Measurements from ENCODE around the gene IGLON5. TPM values are rescaled to one million over a fixed set of nuclear protein-coding genes. Genes with fewer than 3 reads are reported as not detected.

IGLON5 gene
- total RNA-seq, 2 experiments from 2014 or later = 0.18 to 0.23 TPM

DNA sequence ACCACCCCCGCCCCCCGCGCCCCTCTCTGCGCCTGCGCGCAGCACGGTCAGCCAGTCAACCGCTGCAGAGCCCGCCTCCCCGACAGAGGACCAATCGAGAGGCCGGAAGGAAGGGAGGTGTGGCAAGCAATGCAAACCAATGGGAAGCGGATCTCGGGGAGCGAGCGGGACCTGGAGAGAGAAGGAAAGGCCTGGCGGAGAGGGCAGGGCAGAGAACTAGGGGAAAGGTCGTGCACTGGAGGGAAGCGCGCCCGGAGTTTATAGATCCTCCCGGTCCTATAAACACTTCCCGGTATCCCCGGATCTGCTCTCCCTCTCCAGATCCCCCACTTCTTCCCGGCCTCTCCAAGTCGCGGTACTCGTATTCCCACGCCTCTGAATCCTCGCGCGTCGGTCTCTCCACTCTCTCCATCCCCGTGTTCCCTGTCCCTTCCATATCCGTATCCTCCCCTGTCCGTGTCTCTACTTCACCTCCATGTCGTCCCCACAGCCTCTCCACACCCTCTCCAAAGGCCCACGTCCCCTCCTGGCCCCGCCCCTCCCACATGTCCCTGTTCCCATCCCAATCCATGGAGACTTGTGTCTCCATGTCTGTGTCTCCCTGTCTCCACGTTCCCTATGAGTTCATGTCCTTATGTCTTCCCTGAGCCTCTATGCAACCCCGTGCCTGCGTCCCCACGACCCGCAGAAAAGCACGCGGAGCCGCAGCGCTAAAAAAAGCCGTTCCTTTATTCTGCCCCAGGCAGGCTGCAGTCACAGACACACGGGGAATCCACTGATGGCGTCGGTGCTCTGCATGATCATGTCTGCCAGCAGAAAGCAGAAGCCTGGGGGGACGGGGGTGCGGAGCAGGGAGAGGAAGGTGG lies 55.2 kb downstream of the IGLON5 start:
- peak; percentile 57 for ATAC-seq
- Mint-ChIP-seq H3K27ac (peak overlapping the region; percentile 98), H3K36me3 (peaks cover 26% of the 10 kb centered on the region), H3K9me3 (ENCODE audit: low read depth) (no peaks in the 10 kb centered on the region), H3K4me1 (peaks cover 51% of the 10 kb centered on the region), H3K27me3 (no peaks in the 10 kb centered on the region), H3K4me3 (peak overlapping the region; percentile 97)
- CTCF ChIA-PET = interaction anchor here (0.9 to 7.9 kb wide), 8 partner anchors 12 to 75 kb away, joined by 3 to 97 read pairs (median 4); no protein-coding TSS in a partner anchor
- DNase-seq = peak; percentile 98

DNA sequence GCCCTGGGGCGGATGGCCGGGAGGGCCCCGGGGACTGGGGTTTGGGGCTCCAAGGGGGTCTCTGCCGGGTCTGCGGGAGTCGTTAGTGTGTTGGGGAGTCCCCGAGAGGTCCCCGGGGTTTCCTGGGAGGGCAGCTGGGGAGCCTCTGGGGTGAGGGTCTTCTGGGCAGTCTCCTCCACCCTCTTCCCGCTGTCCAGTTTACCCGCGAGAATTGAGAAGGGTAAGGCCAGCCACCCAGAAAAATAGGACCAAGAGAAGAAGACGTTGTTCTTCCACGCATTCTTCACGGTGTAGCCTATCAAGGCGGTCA lies 55.8 kb downstream of the IGLON5 start:
- CTCF ChIA-PET = interaction anchor here (0.7 to 7.9 kb wide), 6 partner anchors 9 to 72 kb away, joined by 3 to 97 read pairs (median 4); no protein-coding TSS in a partner anchor
- Mint-ChIP-seq H3K27me3 (no peaks in the 10 kb centered on the region), H3K27ac (peak overlapping the region; percentile 98), H3K9me3 (ENCODE audit: low read depth) (no peaks in the 10 kb centered on the region), H3K36me3 (peaks cover 30% of the 10 kb centered on the region), H3K4me3 (peak overlapping the region; percentile 97), H3K4me1 (peaks cover 46% of the 10 kb centered on the region)
- no peak for DNase-seq
- ATAC-seq = no peak

DNA sequence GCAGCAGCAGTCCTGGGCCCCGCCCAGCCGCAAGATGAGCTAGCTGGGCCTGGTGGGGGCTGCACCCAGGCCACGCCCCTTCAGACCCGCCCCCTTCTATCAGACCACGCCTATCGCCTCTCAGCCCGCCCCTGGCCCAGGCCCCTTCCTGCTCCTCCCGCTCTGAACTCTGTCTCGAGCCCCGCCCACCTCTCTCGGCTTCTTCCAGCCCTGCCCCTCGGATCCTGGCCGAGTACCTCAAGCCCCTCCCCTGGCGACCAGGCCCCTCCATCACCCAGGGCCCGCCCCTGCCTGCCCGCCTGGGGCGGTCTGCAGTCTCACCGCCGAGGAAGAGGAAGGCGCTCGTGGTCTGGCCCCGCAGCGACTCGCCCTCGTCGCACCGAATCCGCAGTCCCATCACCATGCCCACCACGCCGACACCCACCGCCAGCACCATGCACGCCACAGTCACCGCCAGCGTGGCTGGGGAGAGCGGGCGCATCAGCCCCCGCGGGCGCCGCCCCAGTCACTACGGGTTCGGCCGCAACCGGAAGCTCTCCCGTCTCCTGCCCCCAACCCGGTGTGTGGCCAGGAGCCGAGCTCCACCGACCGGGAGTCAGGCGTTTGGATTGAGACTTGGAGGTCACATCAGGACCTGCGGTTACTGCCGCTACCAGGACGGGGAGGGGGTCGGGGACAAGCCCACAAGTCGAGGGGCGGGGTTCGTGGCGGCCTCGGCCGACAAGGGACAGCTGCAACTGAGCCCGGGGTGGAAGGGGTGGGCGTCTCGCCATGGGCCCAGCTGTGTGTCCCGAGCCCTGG lies 56.3 kb downstream of the IGLON5 start:
- CTCF ChIA-PET = interaction anchor here (0.6 to 7.9 kb wide), 10 partner anchors 8 to 270 kb away, joined by 3 to 97 read pairs (median 4); no protein-coding TSS in a partner anchor
- Mint-ChIP-seq H3K36me3 (peaks cover 32% of the 10 kb centered on the region), H3K4me1 (peaks cover 42% of the 10 kb centered on the region), H3K27me3 (no peaks in the 10 kb centered on the region), H3K4me3 (peak overlapping the region; percentile 97), H3K9me3 (ENCODE audit: low read depth) (no peaks in the 10 kb centered on the region), H3K27ac (peak overlapping the region; percentile 98)
- DNase-seq = peak; percentile 100
- peak; percentile 76 for ATAC-seq

DNA sequence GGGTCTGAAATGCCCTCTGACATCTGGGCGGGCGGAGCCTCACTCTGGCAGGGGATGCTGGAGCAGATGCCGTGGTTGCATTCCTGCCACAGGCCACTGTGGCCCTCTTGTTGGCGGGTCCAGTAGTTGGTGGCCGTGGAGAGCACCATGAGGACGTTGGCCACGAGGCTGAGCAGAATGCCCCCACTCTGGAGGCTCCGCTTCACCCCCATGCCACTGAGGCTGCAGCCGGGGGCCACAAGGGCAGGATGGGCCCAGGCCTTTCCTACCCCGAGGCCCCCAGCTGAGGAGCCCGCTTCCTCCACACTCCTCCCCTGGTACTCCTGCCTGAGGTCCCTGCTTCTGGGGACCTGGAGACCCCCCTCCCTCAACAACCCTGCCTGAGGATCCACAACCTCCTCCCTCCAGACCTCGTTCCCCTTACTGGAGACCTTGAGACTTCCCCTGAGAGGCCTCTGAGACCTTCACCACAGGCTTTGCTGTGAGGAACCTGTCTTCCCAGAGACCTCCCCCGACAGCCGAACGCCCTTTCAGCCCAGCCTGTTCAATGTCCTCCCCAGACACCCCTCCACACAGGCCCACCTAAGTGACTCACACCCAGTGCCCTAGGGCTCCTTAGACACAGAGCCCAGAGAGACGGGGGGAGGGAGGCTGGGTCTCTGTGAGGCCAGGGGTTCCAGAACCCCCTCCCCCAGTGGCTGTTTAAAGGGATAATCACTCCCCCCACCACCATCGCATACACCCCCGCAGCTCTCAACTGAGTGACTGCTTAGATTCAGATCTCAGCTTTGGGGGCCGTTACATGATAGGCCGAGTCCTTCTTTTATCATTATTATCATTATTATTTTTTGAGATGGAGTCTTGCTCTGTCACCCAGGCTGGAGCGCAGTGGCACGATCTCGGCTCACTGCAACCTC lies 57.2 kb downstream of the IGLON5 start, which contains the start of gene CLDND2:
Gene CLDND2 (minus strand): TSS at position 638 of the 917 bp plus-strand sequence. CDS start 426 bp downstream, at position 212.
- peak; percentile 79 for DNase-seq
- ATAC-seq = peak; percentile 0
- Mint-ChIP-seq H3K9me3 (ENCODE audit: low read depth) (no peaks in the 10 kb centered on the region), H3K27me3 (no peaks in the 10 kb centered on the region), H3K4me1 (peaks cover 43% of the 10 kb centered on the region), H3K27ac (peak within 1 kb of the TSS; percentile 98), H3K4me3 (peak within 1 kb of the TSS; percentile 97), H3K36me3 (peaks cover 30% of the 10 kb centered on the region)
- CTCF ChIA-PET = interaction anchor here (0.6 to 7.9 kb wide), 8 partner anchors 9 to 269 kb away, joined by 3 to 97 read pairs (median 4); no protein-coding TSS in a partner anchor

DNA sequence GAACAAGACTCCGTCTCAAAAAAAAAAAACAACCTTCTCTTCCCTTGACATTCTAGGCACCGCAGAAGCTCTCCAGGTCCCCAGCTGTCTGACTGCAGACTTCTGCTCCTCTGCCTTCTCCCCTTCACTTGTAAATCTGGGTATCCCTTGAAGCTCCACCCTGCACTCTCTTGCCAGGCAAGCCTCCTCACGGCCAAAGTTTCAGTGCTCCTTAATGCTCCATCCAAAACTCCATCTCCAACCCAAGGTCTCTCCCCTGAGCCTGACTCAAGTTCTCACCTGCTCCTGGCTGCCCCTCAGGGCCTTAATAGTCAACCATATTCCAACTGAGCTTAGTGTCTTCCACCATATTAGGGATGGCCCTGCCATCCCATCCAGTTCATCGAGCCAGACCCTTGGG lies 58.8 kb downstream of the IGLON5 start:
- H3K36me3 Mint-ChIP-seq = peaks cover 31% of the 10 kb centered on the region

DNA sequence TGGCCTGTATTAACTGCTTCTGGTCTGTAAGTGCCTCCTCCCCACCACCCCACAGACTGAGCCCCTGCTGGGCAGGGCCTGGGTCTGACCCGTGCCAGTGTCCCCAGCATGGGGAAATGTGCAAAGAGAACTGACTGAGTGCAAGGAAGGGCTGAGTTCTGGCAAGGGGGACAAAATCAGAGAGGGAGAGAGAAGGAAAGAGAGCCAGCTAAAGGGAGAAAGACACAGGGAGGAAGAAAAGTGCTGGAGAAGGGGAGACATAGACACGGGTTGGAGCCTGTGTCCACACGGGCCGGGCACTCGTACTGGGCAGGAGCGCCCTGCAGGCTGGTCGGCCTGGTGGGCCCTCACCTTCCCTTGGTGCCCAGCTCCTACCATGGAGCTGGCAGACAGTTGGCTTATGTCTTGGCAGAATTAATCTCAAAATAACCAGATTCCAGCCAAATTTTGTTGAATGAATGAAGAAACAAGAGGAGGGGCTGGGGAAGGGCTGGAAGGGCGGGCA lies 59.8 kb downstream of the IGLON5 start:
- ATAC-seq (no peak), DNase-seq (no peak)
- peak overlapping the region; percentile 98 for H3K27ac Mint-ChIP-seq
- CTCF ChIA-PET = interaction anchor here (0.7 to 7.9 kb wide), 4 partner anchors 26 to 265 kb away, joined by 4 to 97 read pairs (median 10); no protein-coding TSS in a partner anchor
- H3K9me3 Mint-ChIP-seq (ENCODE audit: low read depth) = no peaks in the 10 kb centered on the region
- no peaks in the 10 kb centered on the region for H3K27me3 Mint-ChIP-seq
- peaks cover 31% of the 10 kb centered on the region for H3K36me3 Mint-ChIP-seq
- peak overlapping the region; percentile 97 for H3K4me3 Mint-ChIP-seq
- H3K4me1 Mint-ChIP-seq = peaks cover 48% of the 10 kb centered on the region

More for the DNA sequence above, 58.8 kb downstream of the IGLON5 start:
- ATAC-seq = no peak
- Mint-ChIP-seq H3K27ac (peak overlapping the region; percentile 98), H3K9me3 (ENCODE audit: low read depth) (no peaks in the 10 kb centered on the region), H3K4me3 (peak overlapping the region; percentile 97), H3K27me3 (no peaks in the 10 kb centered on the region), H3K4me1 (peaks cover 45% of the 10 kb centered on the region)
- CTCF ChIA-PET = interaction anchor here (0.6 to 7.9 kb wide), 8 partner anchors 18 to 819 kb away, joined by 3 to 97 read pairs (median 6); no protein-coding TSS in a partner anchor
- no peak for DNase-seq

DNA sequence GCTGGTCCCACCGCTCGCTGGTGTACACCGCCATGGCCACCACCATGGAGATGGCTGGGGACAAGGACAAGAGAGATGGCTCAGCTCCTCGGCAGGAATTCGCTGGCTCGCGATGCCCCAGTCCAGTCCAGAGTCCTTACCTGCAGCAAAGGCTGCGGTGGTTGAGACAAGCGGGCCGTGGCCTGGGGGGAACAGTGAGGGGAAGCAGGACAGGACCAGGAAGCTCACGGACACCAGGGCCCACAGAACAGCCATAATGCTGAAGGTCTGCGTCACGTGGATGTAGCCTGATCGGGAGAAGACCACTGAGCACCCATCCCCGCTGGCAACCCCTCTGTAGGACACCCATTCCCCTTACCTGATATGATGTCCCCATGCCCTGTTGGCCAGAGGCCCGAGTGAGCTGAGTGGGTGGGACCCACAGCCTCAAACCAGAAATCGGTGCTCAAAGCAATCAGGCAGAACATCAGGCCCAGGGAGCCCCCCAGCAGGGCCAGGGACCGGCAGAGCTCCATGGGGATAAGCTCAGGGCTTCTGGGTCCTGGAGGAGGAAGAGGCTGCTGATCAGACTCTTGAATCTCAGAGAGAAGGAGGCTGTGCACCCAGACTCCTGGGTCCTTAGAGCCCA lies 60.7 kb downstream of the IGLON5 start:
- no peaks in the 10 kb centered on the region for H3K9me3 Mint-ChIP-seq (ENCODE audit: low read depth)
- no peaks in the 10 kb centered on the region for H3K27me3 Mint-ChIP-seq
- CTCF ChIA-PET = interaction anchor here (1.1 to 7.9 kb wide), 9 partner anchors 18 to 124 kb away, joined by 3 to 97 read pairs (median 4); partner anchors contain the start of gene C19orf84
- H3K4me1 Mint-ChIP-seq = peaks cover 56% of the 10 kb centered on the region
- DNase-seq (peak; percentile 59), ATAC-seq (no peak)
- H3K4me3 Mint-ChIP-seq = peak overlapping the region; percentile 97
- peaks cover 31% of the 10 kb centered on the region for H3K36me3 Mint-ChIP-seq
- peak overlapping the region; percentile 98 for H3K27ac Mint-ChIP-seq

DNA sequence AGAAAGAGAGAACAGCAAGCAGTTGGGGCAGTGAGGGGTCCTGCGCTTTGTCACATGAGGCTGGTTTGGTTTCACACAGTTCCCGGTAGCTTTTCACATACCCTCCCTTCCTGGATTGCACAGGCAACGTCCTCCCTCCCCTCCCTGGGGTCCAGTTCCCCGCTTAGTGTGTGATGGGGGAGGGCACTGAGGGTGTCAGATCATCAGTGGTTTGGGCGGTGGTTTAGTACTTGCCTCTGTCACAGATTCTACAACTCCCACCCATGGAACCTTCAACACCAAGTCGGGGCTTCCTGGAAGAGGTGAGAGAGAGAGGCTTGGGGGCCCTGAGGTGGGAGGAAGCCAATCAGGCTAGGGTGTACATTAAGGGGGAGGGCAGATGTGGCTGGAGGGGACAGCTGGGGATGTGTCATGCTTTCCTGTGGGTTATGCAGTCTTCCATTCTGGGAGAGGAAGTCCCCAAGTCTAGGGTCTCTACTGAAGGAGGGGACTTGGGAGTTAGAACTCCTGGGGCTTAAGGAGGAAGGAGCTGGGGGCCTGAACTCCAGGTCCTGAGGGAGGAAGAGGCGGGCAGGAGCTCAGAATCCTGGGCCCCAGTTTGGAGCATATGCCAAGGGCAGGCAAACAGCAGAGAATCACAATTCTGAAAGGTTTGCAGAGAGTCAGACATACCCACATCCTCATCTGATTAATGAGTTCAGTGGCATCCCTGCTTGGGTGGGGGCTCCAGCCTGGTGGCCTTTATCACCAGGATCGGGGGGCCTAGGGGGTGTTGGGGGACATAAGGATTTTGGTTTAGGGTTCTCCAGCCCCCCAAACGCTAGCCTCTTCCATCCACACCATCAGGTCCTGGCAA lies 61.4 kb downstream of the IGLON5 start, which contains the start of gene NKG7:
Gene NKG7 (minus strand): TSS at position 6 of the 856 bp plus-strand sequence. CDS start 119 bp downstream, outside the sequence.
- H3K27ac Mint-ChIP-seq = peak within 1 kb of the TSS; percentile 98
- H3K36me3 Mint-ChIP-seq = peaks cover 31% of the 10 kb centered on the region
- peaks cover 54% of the 10 kb centered on the region for H3K4me1 Mint-ChIP-seq
- no peaks in the 10 kb centered on the region for H3K9me3 Mint-ChIP-seq (ENCODE audit: low read depth)
- CTCF ChIA-PET = interaction anchor here (1.1 to 7.9 kb wide), 9 partner anchors 17 to 124 kb away, joined by 3 to 97 read pairs (median 4); partner anchors contain the start of gene C19orf84
- H3K27me3 Mint-ChIP-seq = no peaks in the 10 kb centered on the region
- peak within 1 kb of the TSS; percentile 97 for H3K4me3 Mint-ChIP-seq
- peak; percentile 71 for ATAC-seq
- peak; percentile 98 for DNase-seq

DNA sequence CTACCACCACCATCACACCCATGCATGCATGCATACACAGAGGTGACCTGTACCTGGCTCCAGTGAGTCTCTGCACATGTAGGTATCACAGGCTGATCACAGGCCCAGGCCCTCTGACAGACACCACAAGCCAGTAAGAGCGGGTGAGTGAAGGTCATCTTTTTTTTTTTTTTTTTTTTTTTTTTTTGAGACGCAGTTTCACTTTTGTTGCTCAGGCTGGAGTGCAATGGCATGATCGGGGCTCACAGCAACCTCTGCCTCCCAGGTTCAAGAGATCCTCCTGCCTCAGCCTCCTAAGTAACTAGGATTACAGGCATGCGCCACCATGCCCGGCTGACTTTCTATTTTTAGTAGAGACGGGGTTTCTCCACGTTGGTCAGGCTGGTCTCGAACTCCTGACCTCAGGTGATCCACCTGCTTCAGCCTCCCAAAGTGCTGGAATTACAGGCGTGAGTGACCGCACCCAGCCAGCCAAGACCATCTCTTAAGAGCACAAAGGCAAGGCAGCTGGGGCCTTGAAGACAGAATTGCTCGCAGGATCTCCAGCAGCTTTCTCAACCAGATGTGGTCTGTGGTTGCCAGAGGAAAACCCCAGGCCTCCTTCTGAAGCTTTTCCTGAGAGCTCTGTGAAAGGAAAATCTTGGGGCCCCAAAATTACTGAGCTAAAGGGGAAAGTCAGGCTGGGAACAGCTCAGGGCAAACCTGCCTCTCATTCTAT lies 64.2 kb downstream of the IGLON5 start:
- Mint-ChIP-seq H3K9me3 (ENCODE audit: low read depth) (no peaks in the 10 kb centered on the region), H3K27ac (peak overlapping the region; percentile 88), H3K27me3 (no peaks in the 10 kb centered on the region), H3K4me3 (peak overlapping the region; percentile 57), H3K36me3 (peaks cover 21% of the 10 kb centered on the region), H3K4me1 (peaks cover 53% of the 10 kb centered on the region)
- peak; percentile 3 for ATAC-seq
- CTCF ChIA-PET = interaction anchor here (1.4 to 4.1 kb wide), 2 partner anchors 19 to 38 kb away, joined by 3 to 32 read pairs; no protein-coding TSS in a partner anchor
- peak; percentile 77 for DNase-seq

DNA sequence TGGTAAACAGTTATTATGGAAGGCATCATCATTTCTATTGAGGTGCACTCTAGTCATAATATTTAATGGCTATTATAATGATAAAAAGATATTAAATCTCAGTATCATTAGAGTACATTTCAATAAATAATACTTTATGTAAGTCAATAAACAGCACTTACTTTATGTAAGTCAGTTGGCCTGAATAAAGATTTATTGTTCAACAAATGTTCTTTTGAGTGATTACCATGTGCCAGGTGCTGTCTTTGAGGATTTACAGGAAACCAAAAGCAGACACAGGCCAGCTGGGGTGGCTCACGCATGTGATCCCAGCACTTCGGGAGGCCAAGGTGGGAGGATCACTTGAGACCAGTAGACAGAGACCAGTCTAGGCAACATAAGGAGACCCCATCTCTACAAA lies 66.0 kb downstream of the IGLON5 start:
- H3K9me3 Mint-ChIP-seq (ENCODE audit: low read depth) = no peaks in the 10 kb centered on the region
- ATAC-seq (no peak), DNase-seq (no peak)
- H3K4me3 Mint-ChIP-seq = no peak overlapping the region
- H3K27ac Mint-ChIP-seq = no peak overlapping the region
- CTCF ChIA-PET = interaction anchor here (1.2 to 4.1 kb wide), 2 partner anchors 11 to 17 kb away, joined by 3 to 32 read pairs; no protein-coding TSS in a partner anchor
- H3K36me3 Mint-ChIP-seq = peaks cover 9% of the 10 kb centered on the region
- peaks cover 63% of the 10 kb centered on the region for H3K4me1 Mint-ChIP-seq
- H3K27me3 Mint-ChIP-seq = no peaks in the 10 kb centered on the region
